KOPT-K1 (cell line): ENCODE data around the gene ME3.

ENCODE experiments used
- H3K27ac ChIP-seq: fragments of 200-600 bp; sonication (generic); 2 replicates; pipeline ENCODE4 v1.5.1; 2016; ENCODE audit warnings: antibody characterized with exemption, mild to moderate bottlenecking, low read depth, low read length; ENCODE audit not compliant: poor library complexity, severe bottlenecking
- H3K36me3 ChIP-seq: fragments of 200-600 bp; sonication (generic); 2 replicates; pipeline ENCODE4 v1.5.1; 2017; ENCODE audit warnings: antibody characterized with exemption, mild to moderate bottlenecking, low read length, moderate library complexity; ENCODE audit not compliant: insufficient read depth
- H3K9me3 ChIP-seq: fragments of 200-600 bp; sonication (generic); 2 replicates; pipeline ENCODE4 v1.5.1; 2017; ENCODE audit warnings: antibody characterized with exemption, low read length, mild to moderate bottlenecking; ENCODE audit not compliant: insufficient read depth, poor library complexity, severe bottlenecking

The ME3 gene

GRCh38 chr11:86582898-86583297, 89.5 kb downstream of the ME3 start:
- no peak overlapping the region for H3K27ac ChIP-seq
- no peaks in the 10 kb centered on the region for H3K36me3 ChIP-seq
- no peaks in the 10 kb centered on the region for H3K9me3 ChIP-seq

- no peak overlapping the region for H3K27ac ChIP-seq
- no peaks in the 10 kb centered on the region for H3K9me3 ChIP-seq
- H3K36me3 ChIP-seq: no peaks in the 10 kb centered on the region
These were observed 91.9 kb downstream of the ME3 start for GRCh38 chr11:86580535-86580934.

GRCh38 chr11:86579406-86579731, 93.0 kb downstream of the ME3 start:
- no peaks in the 10 kb centered on the region for H3K36me3 ChIP-seq
- H3K9me3 ChIP-seq: no peaks in the 10 kb centered on the region
- H3K27ac ChIP-seq: no peak overlapping the region

GRCh38 chr11:86578727-86579405, 93.5 kb downstream of the ME3 start:
- H3K27ac ChIP-seq: no peak overlapping the region
- no peaks in the 10 kb centered on the region for H3K36me3 ChIP-seq
- H3K9me3 ChIP-seq: no peaks in the 10 kb centered on the region

- H3K9me3 ChIP-seq: no peaks in the 10 kb centered on the region
- H3K27ac ChIP-seq: no peak overlapping the region
These were observed 94.5 kb downstream of the ME3 start for GRCh38 chr11:86577644-86578636.

GRCh38 chr11:86576946-86577624, 95.3 kb downstream of the ME3 start:
- H3K27ac ChIP-seq: no peak overlapping the region
- no peaks in the 10 kb centered on the region for H3K9me3 ChIP-seq
- H3K36me3 ChIP-seq: no peaks in the 10 kb centered on the region

More at GRCh38 chr11:86577644-86578636, 94.5 kb downstream of the ME3 start:
- H3K36me3 ChIP-seq: no peaks in the 10 kb centered on the region

- H3K9me3 ChIP-seq: no peaks in the 10 kb centered on the region
- no peaks in the 10 kb centered on the region for H3K36me3 ChIP-seq
- H3K27ac ChIP-seq: no peak overlapping the region
These were observed 96.5 kb downstream of the ME3 start for GRCh38 chr11:86575927-86576326.

GRCh38 chr11:86575208-86575855, 97.1 kb downstream of the ME3 start:
- Histone ChIP-seq H3K36me3 (no peaks in the 10 kb centered on the region), H3K27ac (no peak overlapping the region), H3K9me3 (no peaks in the 10 kb centered on the region)

GRCh38 chr11:86574493-86575207, 97.8 kb downstream of the ME3 start:
- Histone ChIP-seq H3K9me3 (no peaks in the 10 kb centered on the region), H3K36me3 (no peaks in the 10 kb centered on the region), H3K27ac (no peak overlapping the region)

GRCh38 chr11:86571273-86571948, 101.0 kb downstream of the ME3 start:
- H3K27ac ChIP-seq: no peak overlapping the region
- H3K36me3 ChIP-seq: no peaks in the 10 kb centered on the region
- H3K9me3 ChIP-seq: no peaks in the 10 kb centered on the region

- Histone ChIP-seq H3K9me3 (no peaks in the 10 kb centered on the region), H3K36me3 (no peaks in the 10 kb centered on the region), H3K27ac (no peak overlapping the region)
These were observed 102.0 kb downstream of the ME3 start for GRCh38 chr11:86570451-86570850.

GRCh38 chr11:86570020-86570419, 102.4 kb downstream of the ME3 start:
- H3K9me3 ChIP-seq: no peaks in the 10 kb centered on the region
- no peaks in the 10 kb centered on the region for H3K36me3 ChIP-seq
- H3K27ac ChIP-seq: no peak overlapping the region

- no peak overlapping the region for H3K27ac ChIP-seq
- H3K36me3 ChIP-seq: no peaks in the 10 kb centered on the region
- H3K9me3 ChIP-seq: no peaks in the 10 kb centered on the region
These were observed 103.3 kb downstream of the ME3 start for GRCh38 chr11:86569109-86569508.

GRCh38 chr11:86565801-86566312, 106.6 kb downstream of the ME3 start:
- Histone ChIP-seq H3K9me3 (no peaks in the 10 kb centered on the region), H3K27ac (no peak overlapping the region), H3K36me3 (no peaks in the 10 kb centered on the region)
